ENCODE results near the gene YIPF5. TPM values are rescaled to one million over a fixed set of nuclear protein-coding genes. Genes with fewer than 3 reads are reported as not detected.

Gene YIPF5
- total and polyA plus RNA-seq, 3 donors from 2014 or later = 42.4 to 62.3 (median 54.4) TPM

DNA sequence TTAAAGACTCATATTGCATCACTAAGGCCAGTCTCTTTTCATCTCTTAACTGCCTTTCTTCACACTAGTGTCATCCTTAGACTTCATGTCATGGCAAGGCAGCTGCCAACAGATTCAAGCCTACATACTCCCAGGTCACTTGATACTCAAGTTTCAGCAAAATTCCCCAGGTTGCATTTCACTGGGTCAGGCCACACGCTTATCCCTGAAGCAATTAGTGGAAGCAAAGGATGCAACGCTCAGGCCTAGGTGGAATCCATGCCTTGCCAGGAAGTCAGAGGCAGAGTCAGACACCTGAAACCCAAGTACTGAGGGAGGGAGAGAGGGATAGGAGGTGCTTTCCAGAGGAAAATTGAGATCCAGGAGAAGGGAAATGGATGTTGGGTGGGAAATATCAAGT is 28.9 kb downstream of the YIPF5 start:
- Histone ChIP-seq H3K27me3 (no peaks in the 10 kb centered on the region), H3K4me1 (no peaks in the 10 kb centered on the region), H3K4me3 (no peak overlapping the region), H3K9me3 (no peaks in the 10 kb centered on the region), H3K27ac (no peak overlapping the region), H3K36me3 (ENCODE audit: low read depth, missing control alignments) (no peaks in the 10 kb centered on the region)
- no peak for DNase-seq
- no peak for TF ChIP-seq POLR2A (IDR thresholded peaks at IDR 0.05)
- TF ChIP-seq, protein P1, sequence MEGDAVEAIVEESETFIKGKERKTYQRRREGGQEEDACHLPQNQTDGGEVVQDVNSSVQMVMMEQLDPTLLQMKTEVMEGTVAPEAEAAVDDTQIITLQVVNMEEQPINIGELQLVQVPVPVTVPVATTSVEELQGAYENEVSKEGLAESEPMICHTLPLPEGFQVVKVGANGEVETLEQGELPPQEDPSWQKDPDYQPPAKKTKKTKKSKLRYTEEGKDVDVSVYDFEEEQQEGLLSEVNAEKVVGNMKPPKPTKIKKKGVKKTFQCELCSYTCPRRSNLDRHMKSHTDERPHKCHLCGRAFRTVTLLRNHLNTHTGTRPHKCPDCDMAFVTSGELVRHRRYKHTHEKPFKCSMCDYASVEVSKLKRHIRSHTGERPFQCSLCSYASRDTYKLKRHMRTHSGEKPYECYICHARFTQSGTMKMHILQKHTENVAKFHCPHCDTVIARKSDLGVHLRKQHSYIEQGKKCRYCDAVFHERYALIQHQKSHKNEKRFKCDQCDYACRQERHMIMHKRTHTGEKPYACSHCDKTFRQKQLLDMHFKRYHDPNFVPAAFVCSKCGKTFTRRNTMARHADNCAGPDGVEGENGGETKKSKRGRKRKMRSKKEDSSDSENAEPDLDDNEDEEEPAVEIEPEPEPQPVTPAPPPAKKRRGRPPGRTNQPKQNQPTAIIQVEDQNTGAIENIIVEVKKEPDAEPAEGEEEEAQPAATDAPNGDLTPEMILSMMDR (IDR thresholded peaks at IDR 0.05) = no peak
- intact Hi-C loops (cut with DNase I; ENCODE audit: low total_unique reads) = no loop called here
- 92 to 97% methylated on average over 2 of the region's 2 CpGs for WGBS, 2 donors

DNA sequence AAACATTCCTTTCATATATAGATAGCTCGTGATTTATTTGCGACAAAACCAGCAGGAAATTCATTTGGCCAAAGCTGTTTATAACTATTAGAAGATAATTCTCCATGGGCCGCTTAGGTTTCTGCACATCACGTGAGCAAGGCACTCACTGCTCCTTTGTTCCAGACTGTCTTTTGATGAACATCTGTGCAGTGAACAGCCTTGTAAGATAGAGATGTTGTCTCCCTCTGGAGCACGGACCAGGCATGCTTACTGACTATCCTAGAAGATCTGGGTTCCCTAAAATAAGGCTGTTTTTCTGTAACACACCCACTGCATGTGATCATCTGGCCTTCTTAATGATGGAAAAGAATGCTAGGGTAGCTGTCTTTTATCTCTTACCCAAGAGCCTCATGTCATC is 30.9 kb downstream of the YIPF5 start:
- Histone ChIP-seq H3K36me3 (ENCODE audit: low read depth, missing control alignments) (no peaks in the 10 kb centered on the region), H3K27me3 (no peaks in the 10 kb centered on the region), H3K4me3 (no peak overlapping the region), H3K4me1 (no peaks in the 10 kb centered on the region), H3K9me3 (no peaks in the 10 kb centered on the region), H3K27ac (no peak overlapping the region)
- WGBS, 2 donors = 43 to 58% methylated on average over 5 of the region's 5 CpGs
- DNase-seq = no peak
- intact Hi-C loops (cut with DNase I; ENCODE audit: low total_unique reads) = no loop called here
- TF ChIP-seq, protein P1 (IDR thresholded peaks at IDR 0.05) = no peak
- no peak for TF ChIP-seq POLR2A (IDR thresholded peaks at IDR 0.05)

DNA sequence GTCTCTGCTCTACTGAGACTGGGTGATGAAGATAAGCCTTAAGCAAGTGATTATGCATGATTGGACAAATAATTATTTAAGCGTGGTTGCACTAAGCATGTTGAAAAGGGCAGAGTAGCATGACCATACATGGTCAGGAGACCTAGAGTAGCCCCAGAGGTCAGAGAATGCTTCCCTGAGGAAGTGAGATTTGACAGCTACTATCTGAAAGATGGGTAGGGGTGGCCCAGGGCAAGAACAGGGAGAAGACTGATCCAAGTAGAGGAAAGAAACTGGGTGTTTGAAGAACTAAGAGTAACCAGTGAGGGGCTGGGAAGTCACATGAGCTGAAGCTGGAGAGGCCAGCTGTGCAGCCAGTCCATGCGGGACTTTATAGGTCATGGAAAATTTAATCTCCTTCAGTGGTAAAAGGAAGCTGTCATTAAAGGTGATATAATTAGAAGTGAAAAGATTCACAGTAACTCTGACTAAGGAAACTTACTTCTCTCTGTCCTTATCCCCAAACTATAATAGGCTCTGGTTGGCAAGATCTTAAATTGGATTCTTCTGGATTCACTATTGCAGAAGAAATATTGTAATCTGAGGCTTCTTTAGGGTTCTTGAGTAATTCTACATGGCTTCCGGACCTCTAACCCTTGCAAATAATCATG is 35.2 kb downstream of the YIPF5 start:
- intact Hi-C loops (cut with DNase I; ENCODE audit: low total_unique reads) = no loop called here
- no peaks in the 10 kb centered on the region for H3K27me3 ChIP-seq
- H3K4me3 ChIP-seq = no peak overlapping the region
- H3K9me3 ChIP-seq = no peaks in the 10 kb centered on the region
- no peaks in the 10 kb centered on the region for H3K4me1 ChIP-seq
- H3K27ac ChIP-seq = no peak overlapping the region
- no peak for TF ChIP-seq POLR2A (IDR thresholded peaks at IDR 0.05)
- DNase-seq = no peak
- 76 to 88% methylated on average over 3 of the region's 3 CpGs for WGBS, 2 donors
- H3K36me3 ChIP-seq (ENCODE audit: low read depth, missing control alignments) = no peaks in the 10 kb centered on the region

DNA sequence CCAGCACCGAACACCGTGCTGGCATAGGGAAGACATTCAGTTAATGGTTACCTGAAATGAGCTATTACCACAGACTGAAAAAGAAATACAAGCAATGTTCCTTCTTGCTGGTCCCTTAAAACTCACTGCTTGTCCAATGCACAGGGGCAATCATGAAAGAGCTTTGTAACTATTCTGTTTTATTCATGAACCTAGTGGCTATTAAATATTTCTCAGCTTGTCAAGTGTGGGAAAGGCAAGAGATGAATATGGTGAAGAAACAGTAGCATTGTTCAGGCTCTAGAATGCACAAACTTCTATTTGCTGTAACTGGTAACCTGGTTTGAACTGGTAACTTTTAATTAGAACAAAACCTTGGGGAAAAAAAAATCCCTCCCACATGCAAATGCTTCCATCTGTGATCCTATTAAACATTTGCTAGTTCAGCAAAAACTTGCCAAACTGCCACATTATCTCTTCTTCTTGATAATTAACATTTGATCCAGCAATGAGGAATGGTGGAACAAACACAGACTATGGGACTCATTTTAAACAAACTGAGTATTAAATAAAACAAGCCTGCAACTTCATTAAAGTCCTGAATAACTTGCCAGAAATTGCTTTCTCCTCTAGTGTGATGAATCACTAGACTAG is 36.1 kb downstream of the YIPF5 start:
- no peaks in the 10 kb centered on the region for H3K36me3 ChIP-seq (ENCODE audit: low read depth, missing control alignments)
- TF ChIP-seq, protein P1 (IDR thresholded peaks at IDR 0.05) = no peak
- no peak for TF ChIP-seq POLR2A (IDR thresholded peaks at IDR 0.05)
- H3K4me1 ChIP-seq = no peaks in the 10 kb centered on the region
- H3K4me3 ChIP-seq = no peak overlapping the region
- H3K9me3 ChIP-seq = no peaks in the 10 kb centered on the region
- WGBS, 2 donors = 83 to 84% methylated on average over 2 of the region's 2 CpGs
- H3K27ac ChIP-seq = no peak overlapping the region
- no peak for DNase-seq
- no peaks in the 10 kb centered on the region for H3K27me3 ChIP-seq
- intact Hi-C loops (cut with DNase I; ENCODE audit: low total_unique reads) = no loop called here

DNA sequence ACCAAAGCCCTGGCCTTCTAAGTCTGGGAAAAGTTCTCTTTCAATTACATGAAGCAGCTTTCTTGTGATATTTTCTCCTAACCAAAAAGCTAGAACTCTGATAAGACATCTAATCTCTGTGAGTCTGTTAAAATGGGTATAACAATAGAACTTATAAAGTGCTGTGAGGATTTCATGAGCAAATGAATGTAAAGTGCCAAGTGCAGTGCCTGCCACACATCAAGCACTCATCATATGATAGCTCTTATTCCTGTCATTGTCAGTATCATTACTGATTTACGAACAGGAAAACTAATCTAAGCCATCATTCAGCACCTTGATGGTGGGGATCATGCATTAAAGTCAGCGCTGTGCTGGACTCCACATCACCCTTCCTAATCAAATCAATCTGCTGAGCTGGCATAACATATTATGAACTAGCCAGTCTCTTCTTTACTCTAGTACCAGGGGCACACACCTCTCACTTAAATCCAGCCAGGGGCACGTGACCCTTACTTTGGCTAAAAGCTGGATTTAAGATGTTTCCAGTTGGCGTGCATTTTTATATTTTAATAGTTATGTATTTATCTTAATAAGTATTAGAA is 37.3 kb downstream of the YIPF5 start:
- no peaks in the 10 kb centered on the region for H3K4me1 ChIP-seq
- no peaks in the 10 kb centered on the region for H3K36me3 ChIP-seq (ENCODE audit: low read depth, missing control alignments)
- no peaks in the 10 kb centered on the region for H3K9me3 ChIP-seq
- WGBS, 2 donors = 93 to 95% methylated on average over 4 of the region's 4 CpGs
- TF ChIP-seq, protein P1 (IDR thresholded peaks at IDR 0.05) = no peak
- no peak for TF ChIP-seq POLR2A (IDR thresholded peaks at IDR 0.05)
- H3K27me3 ChIP-seq = no peaks in the 10 kb centered on the region
- DNase-seq = no peak
- intact Hi-C loops (cut with DNase I; ENCODE audit: low total_unique reads) = no loop called here
- no peak overlapping the region for H3K4me3 ChIP-seq
- H3K27ac ChIP-seq = no peak overlapping the region
